ENCODE data around the gene CXCL8.

DNA sequence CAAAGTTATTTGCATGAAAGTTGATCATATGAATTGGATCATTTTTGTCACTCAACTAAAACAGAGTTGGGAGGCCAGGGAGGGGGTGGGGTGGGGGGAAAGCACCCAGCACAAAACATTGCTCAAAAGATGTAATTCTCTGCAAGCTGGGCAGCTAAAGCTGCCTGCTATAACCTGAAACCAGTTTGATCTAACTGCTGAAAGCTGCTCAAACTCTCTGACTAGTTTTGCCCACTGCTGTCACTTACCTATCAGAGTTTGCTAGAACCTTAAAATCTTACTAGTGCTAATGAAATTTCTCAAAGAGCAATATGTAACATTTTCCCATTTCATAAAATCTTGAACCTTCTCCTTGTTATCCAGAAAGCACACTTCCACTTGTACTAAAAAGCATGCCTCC lies 10.4 kb downstream of the CXCL8 start:
- TF ChIP-seq, protein P1, sequence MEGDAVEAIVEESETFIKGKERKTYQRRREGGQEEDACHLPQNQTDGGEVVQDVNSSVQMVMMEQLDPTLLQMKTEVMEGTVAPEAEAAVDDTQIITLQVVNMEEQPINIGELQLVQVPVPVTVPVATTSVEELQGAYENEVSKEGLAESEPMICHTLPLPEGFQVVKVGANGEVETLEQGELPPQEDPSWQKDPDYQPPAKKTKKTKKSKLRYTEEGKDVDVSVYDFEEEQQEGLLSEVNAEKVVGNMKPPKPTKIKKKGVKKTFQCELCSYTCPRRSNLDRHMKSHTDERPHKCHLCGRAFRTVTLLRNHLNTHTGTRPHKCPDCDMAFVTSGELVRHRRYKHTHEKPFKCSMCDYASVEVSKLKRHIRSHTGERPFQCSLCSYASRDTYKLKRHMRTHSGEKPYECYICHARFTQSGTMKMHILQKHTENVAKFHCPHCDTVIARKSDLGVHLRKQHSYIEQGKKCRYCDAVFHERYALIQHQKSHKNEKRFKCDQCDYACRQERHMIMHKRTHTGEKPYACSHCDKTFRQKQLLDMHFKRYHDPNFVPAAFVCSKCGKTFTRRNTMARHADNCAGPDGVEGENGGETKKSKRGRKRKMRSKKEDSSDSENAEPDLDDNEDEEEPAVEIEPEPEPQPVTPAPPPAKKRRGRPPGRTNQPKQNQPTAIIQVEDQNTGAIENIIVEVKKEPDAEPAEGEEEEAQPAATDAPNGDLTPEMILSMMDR (conservative IDR thresholded peaks at IDR 0.05; ENCODE audit: low read length) = no peak
- TF ChIP-seq EZH2phosphoT487 (IDR thresholded peaks at IDR 0.05; ENCODE audit: borderline replicate concordance) = no peak
